22Rv1 (cell line): ENCODE data around the gene NFASC.

ENCODE experiments used
- CTCF ChIP-seq: fragments of 450-650 bp; IDR thresholded peaks from 2 replicates; pipeline ENCODE4 v1.5.1; 2017; ENCODE audit warnings: mild to moderate bottlenecking
- ZFX ChIP-seq: fragments of 450-650 bp; IDR thresholded peaks from 2 replicates; pipeline ENCODE4 v1.6.1; 2017; ENCODE audit warnings: antibody characterized with exemption, borderline replicate concordance

GRCh38 chr1:204842369-204842768 lies 28.3 kb upstream of the NFASC start:
- TF ChIP-seq CTCF (no peak), ZFX (no peak)
